ACC112 (cell line): ENCODE measurements around the gene IQUB.
"Not testable (repeated sequence)": the region's sequence is repeated elsewhere in the genome, so short reads cannot be mapped to it uniquely, and the experiment has no call there.

Experiments
- H2AFZ ChIP-seq: fragments of 200-600 bp; sonication (generic); one replicate; pipeline ENCODE4 v1.6.0; 2017; ENCODE audit warnings: antibody characterized with exemption, low read length; ENCODE audit not compliant: unreplicated experiment
- H3K27ac ChIP-seq: fragments of 200-600 bp; sonication (generic); 2 replicates; pipeline ENCODE4 v1.5.1; 2014; ENCODE audit warnings: low read depth, mild to moderate bottlenecking, antibody characterized with exemption, low read length, moderate library complexity
- H3K27me3 ChIP-seq: fragments of 200-600 bp; sonication (generic); 2 replicates; pipeline ENCODE4 v1.6.1; 2014; ENCODE audit warnings: mild to moderate bottlenecking, antibody characterized with exemption, low read length, moderate library complexity, mixed read lengths; ENCODE audit not compliant: insufficient read depth
- H3K36me3 ChIP-seq: fragments of 200-600 bp; sonication (generic); 2 replicates; pipeline ENCODE4 v1.6.1; 2016; ENCODE audit warnings: mild to moderate bottlenecking, antibody characterized with exemption, low read length, moderate library complexity, mixed read lengths; ENCODE audit not compliant: insufficient read depth
- H3K4me1 ChIP-seq: fragments of 200-600 bp; sonication (generic); one replicate; pipeline ENCODE4 v1.6.1; 2016; ENCODE audit warnings: low read length, mixed read lengths; ENCODE audit not compliant: insufficient read depth, unreplicated experiment, control insufficient read depth
- H3K4me3 ChIP-seq: fragments of 200-600 bp; sonication (generic); 2 replicates; pipeline ENCODE4 v1.5.1; 2014; ENCODE audit warnings: mild to moderate bottlenecking, low read depth, low read length
- H3K79me2 ChIP-seq: fragments of 200-600 bp; sonication (generic); one replicate; pipeline ENCODE4 v1.6.0; 2016; ENCODE audit warnings: low read length; ENCODE audit not compliant: control insufficient read depth, unreplicated experiment, insufficient read depth

IQUB gene

DNA sequence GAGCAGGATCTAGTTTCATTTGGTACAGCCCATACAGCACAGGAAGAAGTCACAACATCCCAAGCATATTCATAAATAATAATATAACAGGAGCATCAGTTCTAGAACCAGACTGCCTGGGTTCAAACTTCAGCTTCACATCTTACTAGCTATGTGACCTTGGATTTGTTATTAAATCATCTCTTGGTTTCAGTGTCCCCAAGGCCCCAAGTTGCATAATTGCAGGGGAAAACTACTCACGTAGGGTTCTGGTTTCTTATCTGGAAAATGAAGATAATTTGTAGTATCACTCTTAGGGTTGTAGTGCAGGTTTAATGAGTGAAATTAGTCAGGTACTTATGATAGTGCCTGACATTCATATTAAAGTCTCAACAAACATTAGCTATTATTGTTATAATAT is 5.5 kb upstream of the IQUB start:
- Histone ChIP-seq H2AFZ (no peak overlapping the region), H3K27ac (no peak overlapping the region), H3K27me3 (no peaks in the 10 kb centered on the region), H3K36me3 (no peaks in the 10 kb centered on the region), H3K4me1 (peaks cover 27% of the 10 kb centered on the region), H3K4me3 (no peak overlapping the region), H3K79me2 (no peaks in the 10 kb centered on the region)

DNA sequence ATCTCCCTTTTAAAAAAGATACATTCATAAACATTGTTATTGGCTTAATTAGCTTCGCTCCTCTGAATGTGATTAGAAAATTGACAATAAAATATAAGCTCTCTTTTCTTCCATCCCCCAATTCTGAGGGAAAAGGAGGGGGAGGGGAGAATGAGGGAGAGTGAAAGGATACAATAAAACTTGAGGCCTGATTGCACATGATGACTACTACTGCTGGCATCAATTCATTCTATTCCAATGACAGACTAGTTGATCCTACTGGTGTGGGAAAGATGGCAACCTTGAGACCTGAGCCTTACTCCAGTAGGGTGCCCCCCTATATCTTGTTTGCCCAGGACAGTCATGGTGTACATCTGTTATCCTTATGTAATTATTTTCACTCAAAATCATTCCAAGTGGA is 4.5 kb upstream of the IQUB start:
- no peaks in the 10 kb centered on the region for H3K36me3 ChIP-seq
- no peaks in the 10 kb centered on the region for H3K27me3 ChIP-seq
- peak overlapping the region; percentile 80 for H3K27ac ChIP-seq

DNA sequence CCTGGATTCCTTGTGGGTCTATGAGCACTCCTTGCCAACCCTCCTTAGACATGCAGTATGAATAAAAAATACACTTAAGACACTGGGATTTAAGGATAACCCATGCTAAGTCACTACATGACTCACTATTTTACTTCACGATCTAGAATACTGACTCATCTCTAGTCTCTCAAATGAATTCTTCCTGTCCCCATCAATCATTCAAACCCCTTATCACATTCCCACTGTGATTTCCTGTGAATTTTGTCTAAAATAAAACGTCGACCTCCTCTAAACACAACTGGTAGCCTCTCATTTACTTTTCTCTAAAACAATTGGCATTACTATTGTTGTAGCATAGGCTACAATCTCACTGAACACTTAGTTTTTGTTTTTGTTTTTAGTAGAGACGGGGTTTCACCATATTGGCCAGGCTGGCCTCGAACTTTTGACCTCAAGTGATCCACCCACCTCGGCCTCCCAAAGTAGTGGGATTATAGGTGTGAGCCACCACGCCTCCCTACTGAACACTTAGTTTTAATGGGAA is 3.9 kb upstream of the IQUB start:
- Histone ChIP-seq H3K4me3 (peak overlapping the region; percentile 13; the same call in 1 of the 2 replicates), H3K27me3 (peaks cover 6% of the 10 kb centered on the region; the same call in 1 of the 2 replicates), H2AFZ (no peak overlapping the region), H3K27ac (peak overlapping the region; percentile 80), H3K79me2 (no peaks in the 10 kb centered on the region), H3K36me3 (no peaks in the 10 kb centered on the region), H3K4me1 (peaks cover 27% of the 10 kb centered on the region)

More for the DNA sequence above, 4.5 kb upstream of the IQUB start:
- Histone ChIP-seq H3K4me1 (peaks cover 27% of the 10 kb centered on the region), H3K79me2 (no peaks in the 10 kb centered on the region), H2AFZ (no peak overlapping the region), H3K4me3 (no peak overlapping the region)

DNA sequence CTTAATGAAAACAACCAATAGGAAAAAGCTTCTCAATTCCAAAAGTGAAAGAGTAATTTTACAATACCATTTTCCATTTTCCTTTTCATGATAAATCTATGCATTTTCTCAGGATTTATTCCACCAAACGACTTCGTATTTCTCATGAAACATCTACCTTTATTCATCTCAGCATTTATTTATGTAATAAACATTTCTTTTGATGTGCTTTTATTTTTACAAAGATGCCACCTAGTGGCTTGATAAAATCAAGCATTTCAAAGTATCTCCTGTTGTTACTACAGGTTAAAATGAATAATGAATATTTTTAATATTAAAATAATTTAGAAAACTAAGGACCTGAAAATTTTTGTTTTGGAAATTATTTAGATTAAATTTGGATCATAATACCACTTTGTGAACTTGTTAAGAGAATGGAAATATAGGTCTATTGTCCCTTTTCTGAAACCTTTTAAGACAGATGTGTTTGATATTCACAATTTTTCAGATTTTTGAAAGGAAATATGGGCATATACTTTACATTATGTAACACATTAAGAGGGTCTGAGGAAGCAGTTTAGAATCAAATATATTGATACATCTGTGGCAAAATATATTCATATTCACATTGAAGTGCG is 2.7 kb upstream of the IQUB start:
- Histone ChIP-seq H3K27me3 (peaks cover 9% of the 10 kb centered on the region; the same call in 1 of the 2 replicates), H3K27ac (peak overlapping the region; percentile 80), H3K36me3 (no peaks in the 10 kb centered on the region), H2AFZ (no peak overlapping the region), H3K4me3 (no peak overlapping the region), H3K79me2 (no peaks in the 10 kb centered on the region), H3K4me1 (peaks cover 27% of the 10 kb centered on the region)

DNA sequence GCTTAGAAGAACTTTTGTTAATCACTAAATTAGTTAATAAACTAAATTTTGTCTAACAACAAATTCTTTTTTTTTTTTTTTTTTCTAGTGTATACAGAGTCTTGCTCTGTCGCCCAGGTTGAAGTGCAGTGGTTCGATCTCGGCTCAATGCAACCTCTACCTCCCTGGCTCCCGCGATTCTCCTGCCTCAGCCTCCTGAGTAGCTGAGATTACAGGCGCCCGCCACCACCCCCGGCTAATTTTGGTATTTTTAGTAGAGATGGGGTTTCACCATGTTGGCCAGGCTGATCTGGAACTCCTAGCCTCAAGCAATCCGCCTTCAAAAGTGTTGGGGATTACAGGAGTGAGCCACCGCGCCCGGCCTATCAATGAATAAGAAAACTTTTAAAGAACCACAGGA is 1.1 kb upstream of the IQUB start:
- Histone ChIP-seq H2AFZ (no peak overlapping the region), H3K27me3 (peaks cover 9% of the 10 kb centered on the region; the same call in 1 of the 2 replicates), H3K27ac (no peak overlapping the region), H3K79me2 (no peaks in the 10 kb centered on the region), H3K36me3 (no peaks in the 10 kb centered on the region), H3K4me3 (peak overlapping the region; percentile 84), H3K4me1 (peaks cover 27% of the 10 kb centered on the region)

DNA sequence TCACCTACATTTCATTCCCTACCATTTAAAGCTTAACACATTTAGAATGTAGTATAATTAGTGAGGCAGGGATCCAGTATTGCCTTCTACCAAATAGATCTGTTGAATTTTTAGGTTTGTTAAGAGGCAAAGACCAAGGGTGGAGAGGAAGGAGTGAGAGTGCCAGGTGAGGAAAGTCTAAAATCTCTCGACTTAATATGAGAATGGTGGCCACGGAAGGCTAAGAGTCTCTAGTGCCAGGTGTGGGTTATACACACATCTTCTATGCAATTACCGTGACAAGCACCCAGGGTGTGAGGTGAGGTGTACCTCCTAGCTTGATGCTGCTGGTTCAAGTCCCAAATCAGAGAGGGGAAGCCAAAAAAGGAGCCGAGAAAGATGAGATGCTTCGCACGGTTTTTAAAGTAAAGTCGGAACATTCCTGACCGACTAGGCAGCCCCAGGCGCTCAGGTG is 439 bp downstream of the IQUB start:
- Histone ChIP-seq H3K27ac (no peak overlapping the region), H3K4me3 (peak overlapping the region; percentile 84), H3K4me1 (peaks cover 17% of the 10 kb centered on the region), H3K79me2 (no peaks in the 10 kb centered on the region), H3K36me3 (no peaks in the 10 kb centered on the region), H3K27me3 (peaks cover 9% of the 10 kb centered on the region; the same call in 1 of the 2 replicates), H2AFZ (peak overlapping the region; percentile 91)

DNA sequence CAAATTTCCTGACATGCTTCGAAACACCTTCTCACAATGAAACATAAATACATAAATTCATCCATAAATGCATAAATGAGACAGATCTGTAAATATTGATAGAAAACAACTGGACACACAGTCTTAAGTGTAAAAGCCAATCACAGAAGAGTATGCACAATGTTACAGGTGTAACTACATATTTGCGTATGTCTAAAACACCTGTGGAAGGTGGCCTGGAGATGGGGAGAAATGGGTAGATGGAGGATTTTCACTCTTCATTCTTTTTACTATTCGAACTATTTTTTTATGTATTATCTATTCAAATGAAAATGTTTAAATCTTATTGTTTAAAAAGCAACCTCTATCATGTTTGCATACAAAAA is 860 bp downstream of the IQUB start:
- Histone ChIP-seq H3K79me2 (no peaks in the 10 kb centered on the region), H3K27ac (no peak overlapping the region), H3K4me1 (peaks cover 13% of the 10 kb centered on the region), H2AFZ (no peak overlapping the region), H3K4me3 (peak overlapping the region; percentile 84), H3K36me3 (no peaks in the 10 kb centered on the region), H3K27me3 (peaks cover 9% of the 10 kb centered on the region; the same call in 1 of the 2 replicates)

DNA sequence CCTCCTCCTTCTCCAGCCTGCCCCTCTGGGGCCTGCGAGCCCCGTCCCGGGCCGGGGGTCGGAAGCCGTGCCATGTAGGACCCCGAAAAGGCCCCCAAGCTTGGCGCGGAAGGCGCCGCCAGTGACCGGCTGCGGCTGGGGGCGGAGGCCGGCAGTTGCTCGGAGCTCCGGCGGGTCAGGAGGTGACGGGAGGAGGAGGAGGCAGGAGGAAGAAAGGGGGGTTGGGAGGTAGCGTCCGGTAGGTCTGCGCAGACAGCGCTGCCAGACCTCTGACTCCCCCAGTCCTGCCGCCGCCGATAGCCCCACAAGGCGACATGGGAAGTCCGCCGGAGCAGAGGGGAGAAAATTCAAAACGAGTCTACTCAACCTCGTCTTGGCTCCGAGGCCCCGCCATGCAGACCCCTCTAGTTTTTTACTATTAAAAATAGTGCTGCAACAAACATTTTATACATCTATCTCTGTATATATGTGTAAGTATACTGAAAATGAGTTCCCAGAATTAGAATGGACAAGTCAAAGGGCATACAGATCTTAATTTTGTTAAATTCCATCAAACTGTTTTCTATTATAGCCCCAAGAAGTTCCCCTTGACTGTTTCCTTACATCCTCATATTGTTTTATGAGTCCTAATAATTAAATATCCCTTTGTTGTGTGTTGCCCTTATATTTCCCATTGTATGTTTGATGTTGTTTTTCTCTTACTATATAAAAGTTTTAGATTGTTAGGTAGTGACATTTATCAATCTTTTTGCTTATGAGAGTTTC is 1.4 kb downstream of the IQUB start:
- H3K27me3 ChIP-seq, H3K4me1 ChIP-seq, H3K79me2 ChIP-seq, H3K36me3 ChIP-seq, H3K27ac ChIP-seq: not testable (repeated sequence)
- Histone ChIP-seq H2AFZ (peak overlapping the region; percentile 83), H3K4me3 (peak overlapping the region; percentile 63)

DNA sequence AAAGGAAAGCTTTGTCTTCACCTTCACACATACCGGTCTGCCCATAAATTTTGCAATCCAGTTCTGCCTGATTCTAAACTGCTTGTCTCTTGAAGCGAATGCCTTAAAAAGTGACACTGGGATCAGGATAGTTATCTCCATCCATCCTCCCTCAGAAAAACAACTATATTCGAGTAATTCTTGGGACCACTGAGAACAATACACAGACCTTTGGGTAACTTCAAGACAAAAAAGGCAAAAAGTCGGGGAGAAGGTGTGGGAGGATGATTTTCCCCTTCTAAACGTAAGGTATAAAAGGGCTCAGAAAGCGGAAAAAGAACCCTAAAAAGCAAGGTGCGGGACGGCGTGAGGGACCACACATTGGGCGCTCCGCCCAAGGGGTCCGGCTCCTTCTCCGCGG is 2.1 kb downstream of the IQUB start:
- H3K27me3 ChIP-seq, H3K36me3 ChIP-seq, H3K4me1 ChIP-seq, H3K79me2 ChIP-seq, H3K27ac ChIP-seq: not testable (repeated sequence)
- H2AFZ ChIP-seq = peak overlapping the region; percentile 50
- H3K4me3 ChIP-seq = peak overlapping the region; percentile 63

DNA sequence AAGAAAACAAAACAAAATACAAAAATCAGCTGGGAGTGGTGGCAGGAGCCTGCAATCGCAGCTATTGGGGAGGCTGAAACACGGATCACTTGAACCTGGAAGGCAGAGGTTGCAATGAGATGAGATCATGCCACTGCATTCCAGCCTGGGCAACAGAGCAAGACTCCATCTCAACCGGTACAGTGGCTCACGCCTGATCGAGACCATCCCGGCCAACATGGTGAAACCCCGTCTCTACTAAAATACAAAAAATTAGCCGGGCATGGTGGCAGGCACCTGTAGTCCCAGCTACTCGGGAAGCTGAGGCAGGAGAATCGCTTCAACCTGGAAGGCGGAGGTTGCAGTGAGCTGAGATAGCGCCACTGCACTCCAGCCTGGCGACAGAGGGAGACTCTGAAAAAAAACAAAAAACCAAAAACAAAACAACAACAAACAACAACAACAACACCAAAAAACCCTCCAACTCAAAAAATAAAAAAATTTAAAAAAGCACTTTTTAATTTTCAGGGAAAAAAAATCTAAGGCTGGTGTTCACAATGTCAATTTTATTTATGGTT is 4.3 kb downstream of the IQUB start:
- H3K4me1 ChIP-seq, H3K36me3 ChIP-seq, H3K27ac ChIP-seq, H3K79me2 ChIP-seq, H2AFZ ChIP-seq, H3K27me3 ChIP-seq, H3K4me3 ChIP-seq: not testable (repeated sequence)
